ENCODE measurements around the gene B4GALT3.
"Not testable (repeated sequence)": the region's sequence is repeated elsewhere in the genome, so short reads cannot be mapped to it uniquely, and the experiment has no call there.

B4GALT3 gene

GRCh38 chr1:161177112-161177935, at the start of gene B4GALT3:
Gene B4GALT3, minus strand, starts transcription at chr1:161177507. Its CDS starts 1,447 bp downstream, at chr1:161176060.
- peak; percentile 94 for DNase-seq (ENCODE audit: low read depth, low spot score)

GRCh38 chr1:161226759-161227158, 49.5 kb upstream of the B4GALT3 start:
- DNase-seq (ENCODE audit: low read depth, low spot score): no peak

GRCh38 chr1:161226320-161226711, 49.0 kb upstream of the B4GALT3 start:
- DNase-seq (ENCODE audit: low read depth, low spot score): no peak

- DNase-seq (ENCODE audit: low read depth, low spot score): peak; percentile 100
Measured at GRCh38 chr1:161225534-161226319, 48.4 kb upstream of the B4GALT3 start, which contains the start of gene TOMM40L. Gene TOMM40L, plus strand, starts transcription at chr1:161226060. Its CDS starts 430 bp downstream, at chr1:161226490.

GRCh38 chr1:161225178-161225533, 47.8 kb upstream of the B4GALT3 start:
- no peak for DNase-seq (ENCODE audit: low read depth, low spot score)

- not testable (repeated sequence) for DNase-seq (ENCODE audit: low read depth, low spot score)
Measured at GRCh38 chr1:161224695-161225087, 47.4 kb upstream of the B4GALT3 start.

GRCh38 chr1:161223805-161224694, 46.7 kb upstream of the B4GALT3 start:
- DNase-seq (ENCODE audit: low read depth, low spot score): no peak

GRCh38 chr1:161222175-161223019, 45.1 kb upstream of the B4GALT3 start:
- no peak for DNase-seq (ENCODE audit: low read depth, low spot score)

- DNase-seq (ENCODE audit: low read depth, low spot score): no peak
Measured at GRCh38 chr1:161220002-161220401, 42.7 kb upstream of the B4GALT3 start.

- DNase-seq (ENCODE audit: low read depth, low spot score): no peak
Measured at GRCh38 chr1:161219078-161219892, 42.0 kb upstream of the B4GALT3 start.

GRCh38 chr1:161218301-161219077, 41.2 kb upstream of the B4GALT3 start:
- DNase-seq (ENCODE audit: low read depth, low spot score): no peak

- DNase-seq (ENCODE audit: low read depth, low spot score): no peak
Measured at GRCh38 chr1:161217831-161218230, 40.5 kb upstream of the B4GALT3 start.

- DNase-seq (ENCODE audit: low read depth, low spot score): no peak
Measured at GRCh38 chr1:161216945-161217712, 39.8 kb upstream of the B4GALT3 start.

GRCh38 chr1:161215076-161215475, 37.8 kb upstream of the B4GALT3 start, which contains the start of gene FCER1G:
Gene FCER1G, plus strand, starts transcription at chr1:161215295. Its CDS starts 27 bp downstream, at chr1:161215322.
- no peak for DNase-seq (ENCODE audit: low read depth, low spot score)

GRCh38 chr1:161214369-161214768, 37.1 kb upstream of the B4GALT3 start:
- no peak for DNase-seq (ENCODE audit: low read depth, low spot score)

GRCh38 chr1:161209790-161210409, 32.6 kb upstream of the B4GALT3 start:
- DNase-seq (ENCODE audit: low read depth, low spot score): peak; percentile 92

GRCh38 chr1:161207173-161207572, 29.9 kb upstream of the B4GALT3 start:
- DNase-seq (ENCODE audit: low read depth, low spot score): no peak
